Umbilical cord (tissue), 2 donors: Measurements from ENCODE around the gene DCAF15. TPM values are rescaled to one million over a fixed set of nuclear protein-coding genes. Genes with fewer than 3 reads are reported as not detected.
"Not testable (repeated sequence)": the region's sequence is repeated elsewhere in the genome, so short reads cannot be mapped to it uniquely, and the experiment has no call there.

ENCODE experiments used
- DNase-seq: peaks from one replicate; pipeline ENCODE4 v3.0.0-alpha.2; 2015; ENCODE audit warnings: low spot score
- total RNA-seq: library from RNA; depleted of rRNA; stranded (reverse); fragments of >200 nt; gene quantifications from one replicate; pipeline ENCODE4 v1.2.3, GENCODE V29; 2014; ENCODE audit warnings: low replicate concordance; ENCODE audit not compliant: insufficient read depth

The DCAF15 gene
- total RNA-seq, 1 donor from 2014 or later: 10.1 TPM

GRCh38 chr19:13959962-13960862 is 7.9 kb downstream of the DCAF15 start:
- DNase-seq: no peak

DNA sequence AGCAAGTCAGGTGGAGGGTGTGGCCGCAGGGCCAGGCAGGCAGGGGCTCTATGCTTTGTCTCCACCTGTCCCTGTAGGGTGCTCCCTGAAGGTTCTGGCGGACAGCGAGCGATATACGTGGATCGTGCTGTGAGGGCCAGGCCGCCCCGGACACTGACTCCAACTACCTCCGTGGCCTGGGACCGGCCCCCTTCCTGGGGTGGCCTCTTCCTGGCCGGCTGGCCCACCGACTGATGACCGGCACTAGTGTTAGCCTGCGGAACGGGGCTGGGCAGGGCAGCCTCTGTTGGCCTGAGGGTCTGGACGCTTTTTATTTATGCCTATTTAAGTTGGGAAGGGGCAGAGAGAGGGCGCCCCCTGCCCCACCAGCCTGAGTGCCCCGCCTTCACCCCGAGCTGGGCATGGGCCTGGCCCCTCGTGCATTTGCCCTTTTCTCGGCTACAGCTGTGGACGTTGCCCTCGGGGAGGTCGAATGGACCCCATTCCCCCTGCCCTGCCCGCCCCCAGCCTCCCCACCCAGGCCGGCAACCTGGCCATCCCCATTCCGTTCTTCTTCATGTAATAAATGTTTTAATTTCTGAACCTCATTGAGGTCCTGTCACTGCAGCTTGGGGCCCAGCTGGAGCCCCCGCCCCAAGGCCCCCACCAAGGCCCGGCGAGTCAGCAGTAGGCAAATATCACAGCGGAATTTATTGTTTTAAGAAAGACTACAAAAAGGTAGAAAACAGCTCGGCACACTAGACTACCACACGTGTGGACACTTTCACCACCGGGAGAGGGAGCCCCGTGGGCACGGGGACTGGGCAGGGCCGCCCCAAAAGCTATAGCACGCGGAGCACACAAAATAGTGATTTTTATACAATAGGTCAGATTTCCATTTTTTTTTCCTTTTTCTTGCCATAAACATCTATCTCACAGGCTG is 8.8 kb downstream of the DCAF15 start:
- DNase-seq: no peak

DNA sequence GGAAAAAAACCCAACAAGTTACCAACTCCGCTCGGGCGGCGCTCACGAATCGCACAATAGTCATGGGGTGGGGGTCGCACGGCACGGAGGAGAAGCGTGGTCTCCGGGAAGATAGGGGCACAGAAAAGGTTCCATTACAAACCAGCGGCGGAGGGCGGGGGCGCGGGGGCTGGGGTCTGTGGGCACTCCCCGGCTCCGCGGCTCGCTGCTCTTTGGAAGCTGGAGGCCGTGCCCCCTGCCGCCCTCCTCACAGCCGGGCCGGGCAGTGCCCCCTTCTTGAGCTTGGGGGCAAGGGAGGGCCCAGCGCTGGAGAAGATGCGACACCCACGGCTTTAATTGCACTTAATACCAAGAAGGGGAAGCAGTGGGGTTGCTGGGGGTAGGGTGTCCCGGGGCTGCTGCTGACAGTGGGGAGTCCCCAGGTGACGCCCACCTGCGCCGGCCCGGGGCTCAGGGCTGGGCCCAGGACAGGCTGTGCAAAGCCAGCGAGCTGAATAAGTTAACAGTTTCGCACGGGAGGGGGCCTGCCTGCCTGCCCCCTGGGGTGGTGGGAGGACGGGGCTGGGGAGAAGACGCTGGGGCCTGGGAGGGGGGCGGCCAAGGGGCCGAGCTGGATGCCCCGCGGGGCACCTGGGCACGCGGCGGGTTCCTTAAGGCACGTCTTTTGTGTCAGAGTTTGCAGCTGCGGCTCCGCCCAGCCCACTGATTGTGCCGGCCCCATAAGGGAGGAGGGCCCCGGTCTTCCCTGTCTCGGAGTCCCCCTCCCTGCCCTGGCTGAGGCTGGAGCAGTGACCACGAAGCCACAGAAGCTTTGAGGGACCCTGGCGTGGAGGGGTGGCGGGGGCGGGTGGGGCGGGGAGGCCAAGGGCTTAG is 9.8 kb downstream of the DCAF15 start:
- DNase-seq: peak; percentile 47

GRCh38 chr19:13962699-13963602 is 10.6 kb downstream of the DCAF15 start:
- peak; percentile 54 for DNase-seq

DNA sequence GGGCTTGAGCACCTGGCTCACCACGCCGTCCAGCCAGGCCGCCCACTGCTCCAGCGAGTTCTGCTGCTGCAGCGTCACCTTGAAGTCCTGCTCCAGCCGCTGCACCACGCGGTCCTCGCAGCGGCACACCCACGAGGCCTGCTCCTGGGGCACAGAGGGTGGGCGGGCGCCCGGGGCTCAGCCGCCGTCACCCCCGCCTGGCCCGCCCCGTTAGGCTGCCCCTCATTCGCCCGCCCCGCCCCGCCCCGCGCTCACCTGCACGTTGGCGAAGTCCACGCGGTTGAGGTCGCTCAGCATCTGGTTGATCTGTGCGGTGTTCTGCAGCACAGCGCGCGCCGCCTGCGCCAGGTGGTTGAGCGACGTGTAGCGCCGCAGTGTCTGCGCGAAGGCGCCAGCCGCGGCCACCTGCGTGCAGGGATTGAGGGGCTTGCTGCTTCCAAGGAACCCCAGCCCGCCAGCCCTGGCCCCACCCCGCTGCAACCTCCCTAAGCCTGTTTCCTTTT is 11.3 kb downstream of the DCAF15 start:
- DNase-seq: no peak

DNA sequence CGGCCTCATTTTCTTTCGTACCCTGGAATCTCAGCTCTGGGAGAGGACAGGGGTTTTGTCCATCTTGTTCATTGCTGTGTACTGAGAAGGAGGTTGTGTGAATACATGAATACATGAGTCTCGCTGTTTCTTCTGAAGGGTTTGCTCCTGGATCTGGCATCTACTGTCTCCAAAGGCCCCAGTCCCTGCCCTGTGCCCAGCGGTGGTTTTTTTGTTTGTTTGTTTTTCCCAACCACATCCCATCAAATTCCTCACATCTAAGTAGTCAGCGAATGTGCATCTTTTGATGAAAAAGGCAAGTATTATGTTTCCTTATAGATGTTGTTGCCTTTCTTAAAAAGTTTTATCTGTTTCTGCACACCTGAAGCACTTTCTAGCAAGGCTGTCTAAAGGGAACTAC is 12.5 kb downstream of the DCAF15 start:
- DNase-seq: no peak

DNA sequence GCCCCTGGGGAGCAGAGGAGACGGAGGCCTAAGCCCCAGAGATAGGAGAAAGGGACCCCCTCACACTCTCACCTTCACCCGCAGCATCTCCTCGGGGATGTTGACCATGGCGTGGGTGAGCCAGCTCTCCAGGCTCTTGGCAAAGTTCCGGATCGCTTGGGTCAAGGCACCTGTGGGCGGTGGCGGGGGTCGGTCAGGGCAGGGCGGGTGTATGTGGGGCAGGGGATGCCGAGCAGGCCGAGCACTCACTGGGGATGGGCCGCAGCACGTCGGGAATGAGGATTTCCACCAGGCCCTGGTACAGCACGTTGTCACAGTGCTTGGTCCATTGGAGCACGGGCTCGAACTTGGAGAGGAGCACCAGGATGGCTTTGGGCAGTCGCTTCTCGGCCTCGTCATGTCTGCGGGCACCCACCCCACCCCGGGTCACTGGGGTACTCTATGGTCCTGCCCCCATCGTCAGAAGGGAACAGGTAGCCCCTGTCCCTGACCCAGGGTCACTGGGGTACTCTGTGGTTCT is 13.1 kb downstream of the DCAF15 start:
- no peak for DNase-seq

DNA sequence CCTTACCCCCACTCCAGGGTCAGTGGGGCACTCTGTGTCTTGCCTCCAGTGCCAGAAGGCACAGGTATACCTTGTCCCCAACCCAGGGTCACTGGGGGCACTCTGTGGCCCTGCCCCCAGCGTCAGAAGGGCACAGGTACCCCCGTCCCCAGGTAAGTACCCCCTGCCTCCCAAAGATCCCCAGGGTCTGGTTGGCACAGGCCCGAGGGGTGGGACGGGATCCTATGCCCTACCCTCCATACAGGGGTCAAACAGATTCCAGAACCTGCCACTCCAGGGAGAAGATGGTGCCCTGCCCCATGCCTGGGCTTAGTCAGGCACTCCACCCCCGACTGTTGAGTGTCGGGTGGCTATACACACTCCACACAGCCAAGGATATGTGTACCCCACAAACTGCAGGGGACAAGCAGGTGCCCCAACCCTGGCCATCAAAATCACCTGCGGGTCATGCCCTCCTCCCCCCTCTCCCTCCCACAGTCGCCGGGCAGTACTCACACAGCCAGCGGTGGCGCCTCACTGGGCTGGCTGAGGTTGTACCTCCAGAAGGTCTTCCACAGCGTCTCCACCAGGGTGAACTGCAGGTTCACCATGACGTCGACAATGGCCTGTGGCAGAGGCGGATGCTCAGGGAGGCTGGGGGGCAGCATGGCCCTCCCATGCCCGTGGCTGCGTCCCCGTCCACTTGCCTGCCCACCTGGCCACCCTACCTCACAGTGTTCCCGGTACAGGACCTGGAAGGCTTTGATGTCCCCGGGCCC is 13.8 kb downstream of the DCAF15 start:
- no peak for DNase-seq

GRCh38 chr19:13966684-13967128 is 14.4 kb downstream of the DCAF15 start:
- no peak for DNase-seq

- DNase-seq: not testable (repeated sequence)
These were observed 14.9 kb downstream of the DCAF15 start for GRCh38 chr19:13967206-13967605.

- no peak for DNase-seq
These were observed 16.1 kb downstream of the DCAF15 start for GRCh38 chr19:13968383-13968935.

DNA sequence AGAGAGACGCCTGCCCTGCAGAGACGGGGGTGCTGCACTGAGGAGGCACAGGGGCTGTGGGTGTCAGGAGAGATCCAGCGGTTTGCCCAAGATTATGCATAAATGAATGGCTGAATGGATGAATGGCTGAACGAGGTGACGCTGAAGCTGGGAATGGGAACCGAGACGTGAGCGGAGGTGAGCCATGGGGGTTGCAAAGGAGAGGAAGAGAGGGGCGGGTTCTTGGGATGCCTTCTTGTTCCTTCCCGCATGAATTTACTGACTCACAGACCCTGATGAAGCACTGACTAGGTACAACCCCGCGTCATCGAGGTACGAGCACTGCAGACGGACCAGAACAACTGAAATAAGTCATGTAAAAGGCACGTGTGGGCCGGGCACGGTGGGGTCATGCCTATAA is 16.7 kb downstream of the DCAF15 start:
- DNase-seq: no peak

DNA sequence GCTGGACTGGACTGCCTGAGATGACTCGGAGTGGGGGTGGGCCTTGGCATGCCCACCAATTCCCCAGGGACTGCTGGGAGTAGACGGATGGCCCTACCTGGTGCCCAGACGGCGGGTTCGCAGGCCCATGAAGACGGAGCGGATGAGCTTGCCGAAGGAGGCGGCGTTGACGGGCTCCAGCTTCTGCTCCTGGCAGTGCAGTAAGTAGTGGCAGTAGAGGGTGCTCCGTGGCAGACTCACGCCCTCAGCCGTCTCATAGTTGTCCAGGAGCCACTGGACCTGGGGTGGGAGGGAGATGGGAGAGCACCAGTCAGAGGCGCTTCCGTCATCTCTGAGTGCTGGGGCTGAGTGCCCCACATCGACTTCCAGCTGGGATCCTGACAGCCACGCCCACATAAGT is 17.6 kb downstream of the DCAF15 start:
- DNase-seq: no peak

- not testable (repeated sequence) for DNase-seq
These were observed 19.6 kb downstream of the DCAF15 start for GRCh38 chr19:13971868-13972267.

DNA sequence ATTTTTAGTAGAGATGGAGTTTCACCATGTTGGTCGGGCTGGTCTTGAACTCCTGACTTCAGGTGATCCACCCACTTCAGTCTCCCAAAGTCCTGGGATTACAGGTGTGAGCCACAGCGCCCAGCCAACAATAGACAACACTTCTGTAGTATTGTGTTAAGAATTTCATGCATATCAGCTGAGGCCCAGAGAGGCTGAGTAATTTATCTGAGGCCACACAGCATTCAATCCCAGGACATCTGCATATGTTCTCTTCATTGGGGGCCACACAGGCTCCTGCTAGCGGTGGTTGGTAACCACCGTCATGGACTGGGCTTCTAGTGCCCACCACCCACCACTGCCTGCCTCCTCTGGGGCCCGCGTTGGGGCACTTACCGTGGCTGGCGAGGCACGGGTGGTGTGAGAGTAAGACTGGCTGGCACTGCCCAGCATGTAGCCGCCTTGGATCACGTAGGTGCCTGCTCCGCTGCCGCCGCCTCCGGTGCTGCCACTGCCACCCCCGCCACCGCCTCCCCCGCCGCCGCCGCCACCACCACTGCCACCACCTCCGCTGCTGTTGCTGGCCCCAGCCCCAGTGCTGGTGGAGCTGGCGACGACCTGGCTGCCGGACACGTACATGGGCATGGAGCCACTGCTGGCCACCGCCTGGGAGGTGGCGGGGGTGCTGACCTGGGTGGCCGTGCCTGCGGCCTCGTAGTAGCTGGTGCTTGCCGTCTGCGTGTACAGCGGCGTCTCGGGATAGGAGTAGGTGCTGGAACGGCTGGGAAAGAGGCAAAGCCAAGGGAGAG is 20.3 kb downstream of the DCAF15 start:
- no peak for DNase-seq

GRCh38 chr19:13973479-13973878 is 21.2 kb downstream of the DCAF15 start:
- DNase-seq: not testable (repeated sequence)

GRCh38 chr19:13974073-13974472 is 21.8 kb downstream of the DCAF15 start:
- peak; percentile 42 for DNase-seq

DNA sequence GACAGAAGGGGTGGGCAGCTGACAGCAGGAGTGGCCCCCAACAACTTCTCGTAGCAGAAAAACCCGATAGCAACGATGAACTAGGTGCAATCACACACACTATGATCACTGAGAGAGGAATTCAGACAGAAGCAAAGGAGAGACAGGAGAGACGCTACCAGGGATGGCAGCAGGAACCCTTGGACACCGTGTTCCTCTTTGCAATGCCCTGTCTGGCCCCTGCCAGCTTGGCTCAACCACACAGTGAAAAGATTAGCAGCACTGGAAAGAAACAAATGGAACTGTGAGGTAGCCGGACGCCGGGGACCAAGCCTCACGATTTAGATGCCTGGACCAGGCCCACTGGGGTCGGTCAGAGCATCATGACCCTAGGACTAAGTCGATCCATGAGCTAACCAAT is 23.6 kb downstream of the DCAF15 start:
- DNase-seq: no peak
